Head of caudate nucleus (tissue), 42 donors: ENCODE data around the gene ZNF81.
"Not testable (repeated sequence)": the region's sequence is repeated elsewhere in the genome, so short reads cannot be mapped to it uniquely, and the experiment has no call there.

Experiments
- DNase-seq, 42 donors: peaks; one replicate each; pipeline versions ENCODE4 v3.0.0 to v3.0.0-alpha.2; 2020 to 2021; ENCODE audit warnings: mixed read lengths in 7 of 42
- intact Hi-C: fragments of 100-400 bp; cut with DNase I; formaldehyde crosslinking; loops from one replicate; pipeline ENCODE4 v1.15.0; 2022

Gene ZNF81

DNA sequence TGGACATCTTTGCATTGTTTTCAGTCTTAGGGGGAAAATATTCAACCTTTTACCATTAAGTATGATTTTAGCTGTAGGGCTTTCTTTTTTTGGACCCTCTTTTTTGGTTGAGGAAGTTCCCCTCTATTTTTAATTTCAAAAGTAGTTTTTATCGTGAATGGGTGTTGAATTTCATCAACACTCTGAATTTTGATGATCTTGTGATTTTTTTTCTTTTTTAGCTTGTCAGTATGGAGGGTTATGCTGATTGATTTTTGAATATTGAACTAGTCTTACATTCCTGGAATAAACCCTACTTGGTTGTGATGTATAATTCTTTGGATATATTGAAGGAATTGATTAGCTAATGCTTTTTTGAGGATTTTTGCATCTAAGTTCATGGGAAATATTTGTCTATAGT is 1.7 kb downstream of the ZNF81 start:
- intact Hi-C loops, result no loop called here

DNA sequence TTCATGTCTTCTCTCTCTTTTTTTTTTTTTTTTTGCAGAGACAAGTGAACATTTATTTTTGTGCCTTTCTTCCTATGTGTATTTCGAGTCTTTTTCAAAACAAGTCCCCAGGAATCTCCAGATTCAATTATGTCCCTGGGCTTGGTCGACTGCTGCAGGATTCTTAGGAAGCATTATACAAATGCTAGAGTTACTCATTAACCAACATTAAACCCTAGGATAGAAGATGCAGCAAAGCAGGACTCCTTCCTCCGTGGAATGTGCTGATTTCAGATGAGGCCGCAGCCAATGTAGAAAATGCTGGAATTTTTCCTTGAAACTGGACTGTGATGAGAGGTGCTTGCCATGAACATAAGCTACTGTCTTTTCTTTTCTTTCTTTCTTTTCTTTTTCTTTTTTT is 3.4 kb downstream of the ZNF81 start:
- no peak for DNase-seq
- intact Hi-C loops, result no loop called here

More for the DNA sequence above, 1.7 kb downstream of the ZNF81 start:
- DNase-seq, result no peak

DNA sequence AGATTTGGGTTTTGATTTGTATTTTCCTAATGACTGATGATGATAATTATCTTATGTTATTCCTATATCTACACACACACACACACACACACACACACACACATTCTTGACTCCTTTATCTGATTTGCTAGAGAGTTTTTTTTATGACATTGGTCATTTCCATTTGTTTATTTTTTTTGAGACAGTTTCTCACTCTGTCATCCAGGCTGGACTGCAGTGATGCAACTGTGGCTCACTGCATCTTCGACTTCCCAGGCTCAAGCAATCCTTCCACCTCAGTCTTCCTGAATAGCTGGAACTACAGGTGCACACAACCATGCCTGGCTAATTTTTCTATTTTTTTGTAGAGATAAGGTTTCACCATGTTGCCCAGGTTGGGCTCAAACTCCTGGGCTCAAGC is 6.7 kb downstream of the ZNF81 start:
- no peak for DNase-seq
- intact Hi-C loops, result no loop called here

DNA sequence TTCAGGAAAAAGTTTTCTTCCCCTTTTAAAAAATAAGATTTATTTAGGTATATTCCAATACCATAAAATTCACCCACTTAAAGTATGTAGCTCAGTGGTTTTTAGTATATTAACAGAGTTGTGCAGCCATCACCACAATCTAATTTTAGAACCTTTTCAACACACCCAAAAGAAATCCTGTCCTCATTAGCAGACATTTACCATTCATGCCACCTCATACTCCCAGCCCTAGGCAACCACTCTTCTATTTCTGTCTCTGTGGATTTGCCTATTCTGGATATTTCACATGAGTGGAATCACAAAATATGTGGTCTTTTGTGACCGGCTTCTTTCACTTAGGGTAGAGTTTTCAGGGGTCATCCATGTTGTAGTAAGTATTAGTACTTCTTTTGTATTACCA is 7.4 kb downstream of the ZNF81 start:
- intact Hi-C loops, result no loop called here
- peak in 1 of 42 donors; percentile 2 for DNase-seq

DNA sequence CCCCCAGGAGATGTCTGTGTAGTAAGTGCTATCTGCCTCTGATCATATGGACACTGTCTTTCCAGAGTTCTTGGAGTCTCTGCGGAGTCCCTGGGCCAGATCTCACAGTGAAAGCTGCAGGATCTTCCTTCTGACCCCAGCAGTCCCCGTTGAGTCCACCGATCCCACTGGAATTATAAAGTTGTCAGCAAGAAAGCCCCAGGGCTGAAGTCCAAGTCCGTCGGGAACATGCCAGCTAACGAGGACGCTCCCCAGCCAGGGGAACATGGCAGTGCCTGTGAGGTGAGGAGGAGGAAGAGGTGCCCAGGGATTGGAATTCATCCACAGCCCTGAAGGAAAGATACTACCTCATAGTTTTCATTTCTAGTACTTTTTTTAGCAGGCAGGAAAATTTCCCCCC is 9.3 kb downstream of the ZNF81 start:
- DNase-seq, result no peak
- intact Hi-C loops, result no loop called here

DNA sequence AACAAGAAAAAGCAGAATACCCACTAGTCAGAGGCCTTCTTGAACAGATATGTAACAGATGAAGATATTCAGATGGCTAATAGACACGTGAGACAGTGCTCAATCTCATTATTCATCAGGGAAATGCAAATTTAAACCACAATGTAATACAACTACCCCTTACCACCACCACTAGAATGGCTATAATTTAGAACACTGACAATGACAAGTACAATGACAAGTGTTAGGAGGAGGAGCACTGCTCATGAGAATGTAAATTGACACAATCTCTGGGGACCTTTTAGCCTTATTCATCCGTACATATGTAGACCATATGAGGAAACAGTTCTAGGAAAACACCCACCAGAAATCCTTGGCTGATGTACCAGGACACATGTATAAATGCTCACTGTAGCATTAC is 13.1 kb downstream of the ZNF81 start:
- intact Hi-C loops, result loop anchor here (10.0 kb wide), 1 partner anchor 175 kb away; no protein-coding TSS in a partner anchor
- no peak for DNase-seq

DNA sequence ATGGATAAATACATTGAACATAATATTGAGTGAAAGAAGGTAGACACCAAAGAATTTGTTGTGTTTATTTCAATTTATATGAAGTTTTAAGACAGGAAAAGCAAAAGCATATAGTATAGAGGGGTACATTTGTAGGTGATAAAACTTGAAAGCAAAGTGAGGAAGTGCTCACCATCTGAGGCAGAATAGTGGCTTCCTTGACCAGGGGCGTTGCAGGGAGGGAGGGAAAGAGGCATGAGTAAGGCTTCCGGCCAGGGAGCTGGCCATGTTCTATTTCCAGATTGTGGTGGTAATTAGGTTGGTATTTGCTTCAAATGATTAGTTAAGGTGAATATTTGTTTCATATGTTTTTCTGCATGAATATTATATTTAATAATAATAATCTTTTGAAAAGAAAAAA is 13.7 kb downstream of the ZNF81 start:
- intact Hi-C loops, result loop anchor here (10.0 kb wide), 1 partner anchor 174 kb away; no protein-coding TSS in a partner anchor
- DNase-seq, result not testable (repeated sequence)

DNA sequence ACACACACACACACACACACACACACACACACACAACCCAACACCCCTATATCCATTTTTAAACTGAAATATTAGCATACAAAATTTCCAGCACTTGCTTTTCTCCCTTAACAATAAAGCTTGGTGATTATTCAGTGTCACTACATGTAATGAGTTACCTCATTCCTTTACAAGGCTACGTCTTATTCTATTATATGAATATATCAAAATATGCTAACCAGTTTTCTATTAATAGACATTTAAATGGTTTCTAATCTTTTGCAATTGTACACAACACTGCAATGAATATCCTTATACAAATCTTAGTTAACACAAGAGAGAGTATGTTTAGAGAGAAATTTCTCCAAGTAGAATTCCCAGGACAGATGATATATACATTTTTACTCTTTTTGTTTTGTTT is 14.2 kb downstream of the ZNF81 start:
- no peak for DNase-seq
- intact Hi-C loops, result loop anchor here (10.0 kb wide), 1 partner anchor 174 kb away; no protein-coding TSS in a partner anchor

DNA sequence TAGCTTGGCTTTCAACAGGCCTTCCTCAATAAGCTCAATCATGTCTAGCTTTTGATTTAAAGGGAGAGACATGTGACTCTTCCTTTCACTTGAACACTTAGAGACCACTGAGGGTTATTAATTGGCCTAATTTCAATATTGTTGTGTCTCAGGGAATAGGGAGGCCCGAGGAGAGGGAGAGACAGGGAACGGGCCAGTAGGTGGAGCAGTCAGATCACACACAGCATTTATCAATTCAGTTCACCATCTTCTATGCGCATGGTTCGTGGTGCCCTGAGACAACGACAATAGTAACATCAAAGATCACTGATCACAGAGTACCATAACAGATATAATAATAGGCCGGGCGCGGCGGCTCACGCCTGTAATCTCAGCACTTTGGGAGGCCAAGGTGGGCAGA is 17.8 kb downstream of the ZNF81 start:
- DNase-seq, result peak in 41 of 42 donors; percentile 8 to 76 (median 43)
- intact Hi-C loops, result loop anchor here (10.0 kb wide), 1 partner anchor 170 kb away; no protein-coding TSS in a partner anchor

DNA sequence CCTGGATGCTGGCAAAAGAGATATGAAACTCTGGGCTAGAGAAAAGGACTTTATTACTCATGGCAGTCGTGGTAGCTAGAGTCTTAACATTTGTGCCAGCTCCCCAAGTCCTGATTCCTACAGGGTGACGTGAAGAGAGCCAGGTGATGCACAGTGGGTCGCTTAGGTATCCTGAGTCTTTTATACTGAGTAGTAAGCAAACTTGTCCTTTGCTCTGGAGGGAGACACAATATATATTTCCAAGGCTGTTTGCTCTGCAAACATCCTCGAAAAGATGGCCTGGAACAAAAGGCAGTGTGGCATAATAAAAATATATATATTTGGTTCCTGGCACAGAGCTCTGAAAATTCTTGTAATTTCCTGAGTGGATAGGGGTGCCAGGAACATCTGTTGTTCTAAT is 23.0 kb downstream of the ZNF81 start:
- intact Hi-C loops, result loop anchor here (10.0 kb wide), 1 partner anchor 165 kb away; no protein-coding TSS in a partner anchor
- no peak for DNase-seq

DNA sequence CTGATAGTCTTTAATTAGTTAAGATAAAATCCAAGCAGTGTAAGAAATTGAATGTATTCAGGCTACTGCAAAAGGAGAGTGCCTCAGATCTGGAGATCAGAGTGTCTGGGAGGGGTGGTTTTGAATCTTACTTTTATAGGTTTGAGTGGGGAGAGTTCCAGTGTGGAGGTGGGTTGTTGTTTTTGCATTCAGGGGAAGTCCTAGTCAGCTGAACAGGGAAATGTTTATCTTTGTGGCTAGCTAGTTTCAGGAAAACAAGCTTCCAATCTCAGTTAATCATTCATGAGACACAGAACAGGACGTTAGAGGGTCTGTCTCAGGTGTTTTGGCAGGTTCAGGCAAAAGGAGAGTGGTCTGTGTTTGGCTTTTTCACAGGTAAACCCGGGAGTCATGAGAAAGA is 26.0 kb downstream of the ZNF81 start:
- no peak for DNase-seq
- intact Hi-C loops, result no loop called here

DNA sequence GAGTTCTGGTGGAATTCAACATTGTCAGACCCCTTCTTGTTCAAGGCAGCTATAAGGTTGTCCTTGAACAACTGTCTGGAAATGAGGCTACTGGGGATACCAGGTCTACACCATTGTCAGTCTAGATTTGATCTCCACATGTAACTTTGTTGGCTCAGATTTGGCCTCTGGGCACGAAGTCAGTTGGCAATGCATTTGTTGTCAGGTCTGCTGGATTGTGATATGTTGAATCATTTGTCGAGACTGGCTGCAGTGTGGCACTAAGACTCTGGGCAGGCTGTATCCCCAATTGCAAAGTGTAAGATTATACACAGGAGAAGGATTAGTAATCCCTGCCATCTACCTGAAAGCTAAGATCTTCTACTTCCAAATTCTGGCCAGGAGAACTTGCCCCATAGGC is 26.5 kb downstream of the ZNF81 start:
- intact Hi-C loops, result no loop called here
- no peak for DNase-seq

DNA sequence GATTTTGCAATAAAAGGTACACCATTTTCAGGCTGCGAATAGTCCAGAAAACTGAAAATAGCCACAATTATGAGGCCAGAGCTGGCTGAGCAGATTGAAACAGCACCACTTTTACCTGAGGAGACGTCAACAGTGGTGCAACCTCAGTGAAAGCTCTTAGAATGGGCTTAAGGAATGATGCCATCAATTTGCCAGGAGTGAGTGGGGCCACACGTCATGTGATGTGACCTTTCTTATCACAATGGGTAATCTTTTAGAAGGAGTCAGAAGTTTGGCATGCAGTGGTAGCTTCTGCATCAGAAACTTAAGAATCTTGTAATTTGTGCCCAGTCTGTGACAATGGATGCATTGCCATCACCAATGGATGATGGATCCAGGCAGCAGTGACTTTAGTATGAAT is 27.6 kb downstream of the ZNF81 start:
- intact Hi-C loops, result no loop called here
- no peak for DNase-seq

DNA sequence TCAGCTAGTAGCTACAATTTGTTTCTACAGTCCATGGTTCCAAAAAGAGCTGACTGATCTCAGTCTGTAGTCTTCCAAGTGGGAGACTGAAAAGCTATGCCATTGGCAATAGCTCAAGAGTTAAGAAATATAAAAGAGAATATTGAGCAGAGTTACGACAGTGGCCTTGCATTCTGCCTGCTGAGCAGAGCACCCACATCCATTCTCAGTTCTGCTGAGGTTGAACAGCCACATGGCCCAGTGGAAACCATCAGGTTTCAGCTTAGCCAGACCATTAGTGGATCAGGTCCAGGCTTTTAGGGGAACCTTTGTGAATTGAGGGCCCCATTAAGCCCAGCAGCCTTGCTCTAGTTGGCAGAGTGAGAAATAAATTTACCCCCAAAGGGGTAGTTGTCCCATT is 28.1 kb downstream of the ZNF81 start:
- DNase-seq, result no peak
- intact Hi-C loops, result no loop called here

DNA sequence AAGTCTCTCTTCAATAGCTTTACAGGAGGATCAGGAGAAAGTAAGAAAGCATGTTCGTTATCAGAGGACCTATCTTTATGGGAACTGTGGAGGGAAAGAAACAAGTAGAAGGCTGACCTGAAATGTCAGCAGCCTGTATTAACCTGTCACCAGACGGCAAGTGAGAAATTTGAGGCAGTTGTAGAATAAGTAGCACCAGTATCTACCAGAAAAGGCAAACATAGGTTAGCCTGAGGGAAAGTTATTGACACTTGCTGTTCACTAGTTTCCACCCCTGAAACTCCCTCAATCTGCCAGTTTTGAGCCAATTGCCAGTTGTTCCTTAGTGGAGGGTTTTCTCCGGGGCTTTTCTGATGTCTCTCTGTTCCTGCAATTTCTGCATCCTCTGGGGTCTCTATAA is 36.4 kb downstream of the ZNF81 start:
- intact Hi-C loops, result no loop called here
- no peak for DNase-seq

DNA sequence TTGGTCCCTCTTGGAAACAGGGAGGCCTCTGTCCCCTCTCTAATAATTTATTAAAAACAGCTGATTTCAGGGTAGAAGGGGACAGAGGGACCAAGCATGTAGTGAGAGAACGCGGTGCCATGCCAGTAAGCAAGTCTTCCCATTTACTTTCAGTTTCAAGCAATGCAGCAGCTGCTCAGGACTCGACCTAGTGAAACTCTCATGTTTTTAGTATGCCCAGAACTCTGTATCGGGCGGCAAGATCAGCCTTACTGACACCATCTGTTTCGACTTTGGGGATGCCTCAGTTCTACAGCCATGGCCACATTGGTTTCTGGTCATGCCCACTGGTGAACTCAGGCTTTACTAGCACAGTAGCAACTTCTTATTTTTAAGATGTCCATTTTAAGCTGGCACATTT is 40.6 kb downstream of the ZNF81 start:
- DNase-seq, result no peak
- intact Hi-C loops, result no loop called here

DNA sequence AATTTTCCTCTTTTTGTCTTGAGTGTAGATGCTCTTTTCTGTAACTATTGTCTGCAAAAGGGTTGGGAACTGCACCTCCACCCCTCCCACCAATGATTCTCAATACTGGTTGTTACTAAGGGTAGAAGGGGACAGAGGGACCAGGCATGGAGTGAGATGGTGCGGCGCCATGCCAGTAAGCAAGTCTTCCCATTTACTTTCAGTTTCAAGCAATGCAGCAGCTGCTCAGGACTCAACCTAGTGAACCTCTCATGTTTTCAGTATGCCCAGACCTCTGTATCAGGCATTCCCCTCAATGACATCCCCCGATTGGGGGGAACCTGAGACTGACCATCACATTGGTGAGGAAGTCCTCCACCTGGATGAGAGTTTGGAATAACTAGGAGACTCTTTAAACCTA is 41.5 kb downstream of the ZNF81 start:
- no peak for DNase-seq
- intact Hi-C loops, result no loop called here

DNA sequence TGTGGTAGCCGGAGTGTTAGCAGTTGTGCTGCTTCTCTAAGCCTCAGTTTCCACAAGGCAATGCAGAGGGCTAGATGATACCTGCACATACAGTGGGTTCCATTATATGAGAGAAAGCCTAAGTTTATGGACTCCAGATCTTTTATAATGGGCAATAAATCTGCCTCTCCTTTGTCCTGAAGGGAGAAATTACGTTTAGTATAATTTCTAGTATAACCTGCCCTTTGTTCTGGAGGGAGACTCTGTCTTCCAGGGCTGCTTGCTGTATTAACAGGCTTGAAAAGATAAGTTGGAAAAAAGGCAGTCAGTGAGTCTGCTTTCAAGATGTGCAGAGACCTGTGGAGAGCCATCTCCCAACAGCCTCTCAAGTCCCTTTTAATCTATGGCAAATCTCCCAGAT is 42.8 kb downstream of the ZNF81 start:
- intact Hi-C loops, result no loop called here
- no peak for DNase-seq

DNA sequence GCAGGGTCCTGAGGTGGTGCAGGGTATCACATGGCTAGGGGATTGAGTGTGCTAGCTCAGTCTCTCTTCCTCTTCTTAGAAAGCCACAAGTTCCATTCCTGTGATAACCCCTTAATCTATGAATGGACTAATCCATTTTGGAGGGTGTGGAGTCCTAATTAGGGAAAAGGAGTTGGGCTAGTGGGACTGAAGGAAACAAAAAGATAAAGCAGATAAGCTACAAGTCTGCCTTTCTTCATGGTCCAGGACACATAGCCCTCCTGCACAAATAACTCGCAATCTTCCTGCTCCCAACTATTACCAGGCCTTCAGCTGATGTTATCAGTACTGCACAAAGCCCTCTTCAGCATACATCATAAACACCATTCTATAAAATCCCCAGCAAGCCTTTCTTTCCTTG is 44.2 kb downstream of the ZNF81 start:
- intact Hi-C loops, result no loop called here
- no peak for DNase-seq

DNA sequence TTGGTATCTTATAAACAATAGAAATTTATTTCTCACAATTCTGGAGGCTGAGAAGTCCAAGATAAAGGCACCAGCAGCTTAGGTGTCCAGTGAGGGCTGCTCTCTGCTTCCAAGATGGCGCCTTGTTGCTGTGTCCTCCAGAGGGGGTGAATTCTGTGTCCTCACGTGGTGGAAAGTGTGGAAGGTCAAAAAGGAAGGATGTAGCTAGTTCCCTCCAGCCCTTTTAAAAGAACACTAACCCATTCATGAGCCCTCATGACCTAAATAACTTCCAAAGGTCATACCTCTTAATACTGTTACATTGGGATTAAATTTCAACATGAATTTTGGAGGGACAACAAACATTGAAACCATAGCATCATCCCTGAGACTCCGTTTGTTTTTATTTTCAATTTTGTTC is 48.8 kb downstream of the ZNF81 start:
- no peak for DNase-seq
- intact Hi-C loops, result no loop called here

DNA sequence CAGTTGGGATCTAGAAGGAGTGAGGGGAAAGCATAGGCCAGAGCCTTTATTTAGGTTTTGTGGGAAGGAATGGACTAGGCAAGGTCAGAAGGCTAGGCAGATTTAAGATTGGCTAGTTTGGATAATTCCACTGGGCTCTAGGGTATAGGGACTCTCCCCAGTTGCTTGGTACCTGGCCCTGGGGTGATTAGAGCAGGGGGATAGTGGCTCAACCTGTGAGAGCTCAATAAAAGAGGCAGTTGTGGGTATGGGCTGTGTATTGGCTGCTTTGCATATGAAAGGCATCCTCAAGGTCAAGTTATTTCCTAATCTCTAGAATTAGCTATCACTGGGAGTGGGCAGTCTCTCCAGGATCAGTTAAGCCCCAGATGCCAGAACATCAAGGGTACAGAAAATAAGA is 61.3 kb downstream of the ZNF81 start:
- DNase-seq, result no peak
- intact Hi-C loops, result no loop called here

DNA sequence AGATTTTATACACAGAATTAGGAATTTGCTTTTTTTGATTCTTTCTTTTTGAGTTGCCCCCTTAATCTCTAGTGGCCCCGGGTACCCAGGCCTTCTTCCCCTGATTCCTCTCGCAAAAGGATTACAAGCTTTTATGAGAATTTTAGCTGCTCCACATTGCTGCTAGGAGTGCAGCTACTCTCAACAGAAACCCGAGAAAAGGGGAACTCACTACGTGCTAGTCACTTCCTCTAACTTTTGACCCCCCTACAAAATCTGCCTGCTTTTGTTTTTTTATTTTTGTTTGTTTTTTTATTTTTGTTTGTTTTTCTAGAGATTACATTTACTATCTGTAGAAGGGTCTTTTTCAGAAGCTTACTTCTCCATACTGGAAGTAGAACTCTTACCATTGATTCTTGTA is 64.1 kb downstream of the ZNF81 start:
- DNase-seq, result no peak
- intact Hi-C loops, result no loop called here
